HS-27A (cell line): Measurements from ENCODE around the gene EPB42.
A peak's percentile ranks its signal among the peaks of the same experiment; 100 is the strongest.
"Not testable (repeated sequence)": the region's sequence is repeated elsewhere in the genome, so short reads cannot be mapped to it uniquely, and the experiment has no call there.

Experiments
- DNase-seq: peaks from one replicate; pipeline ENCODE4 v3.0.0-alpha.2; 2012; ENCODE audit warnings: low read depth, missing footprints

EPB42 gene

GRCh38 chr15:43212299-43212698 is 8.5 kb downstream of the EPB42 start:
- DNase-seq: no peak

- no peak for DNase-seq
Observed at GRCh38 chr15:43211224-43211735, 9.5 kb downstream of the EPB42 start.

DNA sequence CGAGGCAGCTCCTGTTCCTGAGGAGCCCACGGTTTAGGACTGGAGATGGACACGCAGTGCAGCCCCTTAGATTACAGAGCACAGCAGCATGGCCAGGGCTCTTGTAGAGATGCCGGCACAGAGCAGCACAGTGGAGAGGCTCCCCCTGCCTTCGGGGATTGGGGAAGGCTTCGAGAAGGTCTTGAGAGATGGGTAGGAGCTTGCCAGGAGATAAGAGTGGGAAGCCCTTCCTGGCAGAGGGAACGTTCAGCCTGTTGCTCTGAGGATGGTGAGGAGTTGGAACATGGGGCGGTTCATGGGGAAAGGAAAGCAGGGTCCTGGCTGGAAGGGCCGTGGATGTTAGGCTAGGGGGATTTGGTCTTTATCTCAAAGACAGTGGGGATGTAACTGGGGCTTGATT is 10.0 kb downstream of the EPB42 start:
- no peak for DNase-seq

DNA sequence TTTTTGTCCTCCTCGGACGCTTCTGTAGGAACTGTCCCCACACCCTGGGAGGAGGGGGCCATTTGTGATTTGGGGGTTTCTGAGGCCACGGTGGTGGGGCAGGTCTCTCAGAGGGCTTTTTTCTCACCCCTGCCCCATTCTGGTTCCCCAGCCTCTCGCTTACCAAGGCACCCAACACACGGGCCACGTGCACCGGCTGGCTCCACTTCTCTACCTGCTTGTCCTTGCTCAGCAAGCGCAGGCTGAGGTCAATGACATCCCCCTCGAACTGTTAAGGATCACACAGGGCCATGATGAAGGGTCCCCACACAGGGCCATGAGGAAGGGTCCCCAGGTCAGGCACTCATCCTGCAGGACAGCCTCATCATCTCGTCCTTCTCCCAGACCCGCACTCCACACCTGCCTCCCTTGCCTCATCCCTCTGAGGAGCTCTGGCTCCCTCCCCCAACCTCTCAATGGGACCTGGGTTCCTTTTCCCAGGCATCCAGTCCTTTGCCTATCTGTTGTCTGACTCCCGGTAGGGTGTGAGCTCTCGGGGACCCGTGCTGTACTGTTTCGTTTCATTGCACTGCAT is 10.6 kb downstream of the EPB42 start:
- DNase-seq: no peak

DNA sequence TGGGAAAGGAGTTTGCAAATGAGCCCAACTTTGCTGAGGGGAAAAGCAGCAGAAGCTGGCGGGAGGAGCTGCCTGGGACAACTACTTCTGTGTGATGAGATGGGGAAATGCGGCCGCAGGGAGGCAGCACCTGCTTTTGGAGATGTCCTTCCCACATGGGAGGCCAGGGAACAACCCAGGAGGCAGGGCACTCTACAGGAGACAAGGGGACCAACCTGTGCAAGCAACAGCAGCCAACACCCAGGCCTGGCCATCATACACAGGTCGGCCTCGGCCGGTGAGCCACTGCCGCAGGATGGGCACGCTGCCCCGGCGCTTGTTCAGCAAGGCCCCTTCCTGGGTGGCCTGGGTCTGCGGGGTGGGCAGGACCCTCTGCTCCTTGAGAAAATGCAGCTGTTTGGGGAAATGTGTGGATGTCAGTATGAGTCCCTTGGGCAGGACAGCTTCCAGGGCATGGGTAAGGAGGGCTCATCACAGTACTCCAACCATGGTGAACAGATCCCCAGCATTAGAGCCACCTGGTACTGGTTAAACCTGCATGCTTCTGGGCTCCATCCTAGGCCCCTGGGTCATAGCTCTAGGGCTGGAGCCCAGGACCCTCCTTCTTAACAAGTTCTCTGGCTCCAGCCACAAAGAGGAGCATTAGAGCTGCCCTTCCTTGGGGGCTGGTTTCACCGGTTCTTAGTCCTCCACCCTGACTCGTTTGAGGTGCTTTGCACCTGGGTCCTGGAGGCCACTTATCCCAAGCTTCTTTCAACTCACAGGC is 11.6 kb downstream of the EPB42 start:
- no peak for DNase-seq

DNA sequence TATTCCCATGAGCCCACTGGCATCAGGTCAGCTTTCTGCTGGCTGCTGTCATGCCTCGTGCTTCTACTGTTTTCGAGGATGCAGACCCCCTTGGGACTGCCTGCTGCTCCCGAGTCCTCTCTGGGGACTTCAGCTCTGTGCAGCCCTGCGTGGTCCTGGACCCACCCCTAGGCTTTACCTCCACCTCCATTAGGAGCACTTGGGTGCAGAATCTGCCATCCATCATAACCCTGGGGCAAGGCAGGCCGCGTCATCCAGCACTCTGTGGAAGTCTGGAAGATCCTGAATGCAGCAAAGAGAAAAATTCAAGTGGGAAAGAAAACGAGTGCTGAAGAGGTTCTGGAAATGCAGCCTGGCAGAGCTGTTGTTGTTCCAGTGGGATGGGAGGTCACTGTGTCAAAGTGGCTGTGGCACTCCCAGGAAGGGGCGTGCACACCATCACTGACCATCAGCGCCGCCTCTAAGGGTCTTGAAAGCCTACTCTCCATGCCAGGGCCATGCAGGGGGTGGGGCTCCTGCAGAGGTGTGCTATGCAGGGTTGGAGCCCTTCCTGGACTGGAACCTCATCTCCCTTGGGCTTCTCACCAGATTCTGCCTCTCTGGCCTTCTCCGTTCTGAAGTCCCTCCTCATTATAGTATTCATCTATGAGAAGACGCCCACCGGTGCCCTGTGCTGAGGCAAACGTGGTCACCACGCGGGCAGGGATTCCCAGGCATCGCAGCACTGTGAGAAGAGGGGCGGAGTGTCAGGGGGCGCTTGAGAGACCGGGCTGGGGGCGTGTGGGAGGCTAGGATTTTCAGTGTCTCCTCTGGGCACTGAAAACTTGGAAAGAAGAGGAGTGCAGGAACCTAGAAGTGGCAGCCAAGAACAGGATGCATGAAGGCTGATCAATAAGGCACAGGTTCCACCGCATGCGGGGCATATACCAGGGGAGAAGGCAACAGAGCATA is 12.5 kb downstream of the EPB42 start:
- no peak for DNase-seq

- DNase-seq: no peak
Observed at GRCh38 chr15:43207024-43207423, 13.8 kb downstream of the EPB42 start.

DNA sequence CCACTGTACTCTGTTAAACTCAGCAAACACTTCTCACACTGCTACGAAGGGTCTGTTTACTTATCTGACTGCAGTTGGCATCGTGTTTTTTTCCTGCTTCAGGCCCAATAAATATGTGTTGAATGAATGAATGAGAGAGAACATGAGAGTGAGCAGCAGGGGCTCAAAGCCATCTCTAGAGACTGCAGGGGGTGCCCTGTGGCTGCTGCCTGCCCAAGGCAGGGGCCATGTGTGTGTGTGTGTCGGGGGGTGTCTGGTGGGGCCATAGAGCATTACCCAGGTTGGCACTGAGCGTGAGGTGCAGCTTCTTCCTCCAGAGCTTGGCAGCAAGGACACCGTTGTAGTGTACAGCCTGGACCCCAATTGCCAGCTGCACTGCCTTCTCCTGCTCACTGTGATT is 14.8 kb downstream of the EPB42 start:
- no peak for DNase-seq

GRCh38 chr15:43204016-43204901 is 16.6 kb downstream of the EPB42 start:
- DNase-seq: peak; percentile 29

DNA sequence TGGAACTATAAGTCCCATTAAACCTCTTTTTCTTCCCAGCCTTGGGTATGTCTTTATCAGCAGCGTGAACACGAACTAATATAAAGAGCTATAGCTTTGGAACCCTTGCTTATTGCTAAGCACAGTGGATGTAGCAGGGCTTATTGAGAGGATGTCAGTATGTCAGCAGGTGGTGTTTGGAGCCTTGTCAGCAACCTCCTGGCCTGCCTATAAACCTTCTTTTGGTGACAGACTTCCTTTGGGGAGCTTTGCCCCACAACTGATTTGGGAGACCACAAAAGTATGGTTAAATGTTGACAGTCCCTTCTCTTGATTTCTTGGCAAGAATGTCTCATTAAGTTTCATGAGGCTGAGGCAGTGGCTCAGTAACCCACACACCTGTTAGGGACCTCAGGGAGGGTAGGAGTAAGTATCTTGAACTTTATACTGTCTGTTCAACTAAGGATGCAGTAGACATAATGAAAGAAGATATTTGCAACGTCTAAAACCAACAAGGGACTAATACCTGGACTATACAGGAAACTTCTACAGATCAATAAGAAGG is 20.8 kb downstream of the EPB42 start:
- DNase-seq: no peak

DNA sequence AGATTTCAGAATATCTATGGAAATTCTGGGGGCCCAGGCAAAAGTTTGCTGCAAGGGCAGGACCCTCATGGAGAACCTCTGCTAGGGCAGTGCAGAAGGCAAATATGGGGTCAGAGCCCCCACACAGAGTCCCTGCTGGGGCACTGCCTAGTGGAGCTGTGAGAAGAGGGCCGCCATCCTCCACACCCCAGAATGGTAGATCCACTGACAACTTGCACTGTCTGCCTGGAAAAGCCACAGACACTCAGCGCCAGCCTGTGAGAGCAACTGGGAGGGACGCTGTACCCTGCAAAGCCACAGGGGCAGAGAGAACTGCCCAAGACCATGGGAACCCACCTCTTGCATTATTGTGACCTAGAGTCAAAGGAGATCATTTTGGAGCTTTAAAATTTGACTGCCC is 21.8 kb downstream of the EPB42 start:
- DNase-seq: no peak

DNA sequence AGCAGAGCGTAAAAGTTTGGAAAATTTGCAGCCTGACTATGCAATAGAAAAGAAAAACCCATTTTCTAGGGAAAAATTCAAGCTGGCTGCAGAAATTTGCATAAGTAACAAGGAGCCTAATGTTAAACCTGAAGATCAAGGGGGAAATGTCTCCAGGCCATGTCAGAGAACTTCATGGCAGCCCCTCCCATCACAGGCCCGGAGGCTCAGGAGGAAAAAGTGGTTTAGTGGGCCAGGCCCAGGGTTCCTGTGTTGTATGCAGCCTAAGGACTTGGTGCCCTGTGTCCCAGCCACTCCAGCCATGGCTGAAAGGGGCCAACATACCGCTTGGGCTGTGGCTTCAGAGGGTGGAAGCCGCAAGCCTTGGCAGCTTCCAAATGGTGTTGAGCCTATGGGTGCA is 22.3 kb downstream of the EPB42 start:
- DNase-seq: not testable (repeated sequence)

DNA sequence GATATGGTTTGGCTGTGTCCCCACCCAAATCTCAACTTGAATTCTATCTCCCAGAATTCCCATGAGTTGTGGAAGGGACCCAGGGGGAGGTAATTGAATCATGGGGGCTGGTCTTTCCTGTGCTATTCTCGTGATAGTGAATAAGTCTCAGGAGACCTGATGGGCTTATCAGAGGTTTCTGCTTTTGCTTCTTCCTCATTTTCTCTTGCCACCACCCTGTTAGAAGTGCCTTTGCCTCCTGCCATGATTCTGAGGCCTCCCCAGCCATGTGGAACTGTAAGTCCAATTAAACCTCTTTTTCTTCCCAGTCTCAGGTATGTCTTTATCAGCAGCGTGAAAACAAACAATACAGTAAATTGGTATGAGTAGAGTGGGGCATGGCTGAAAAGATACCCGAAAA is 23.0 kb downstream of the EPB42 start:
- DNase-seq: not testable (repeated sequence)

GRCh38 chr15:43196760-43197548 is 23.9 kb downstream of the EPB42 start:
- DNase-seq: no peak

GRCh38 chr15:43194795-43195194 is 26.0 kb downstream of the EPB42 start:
- no peak for DNase-seq

DNA sequence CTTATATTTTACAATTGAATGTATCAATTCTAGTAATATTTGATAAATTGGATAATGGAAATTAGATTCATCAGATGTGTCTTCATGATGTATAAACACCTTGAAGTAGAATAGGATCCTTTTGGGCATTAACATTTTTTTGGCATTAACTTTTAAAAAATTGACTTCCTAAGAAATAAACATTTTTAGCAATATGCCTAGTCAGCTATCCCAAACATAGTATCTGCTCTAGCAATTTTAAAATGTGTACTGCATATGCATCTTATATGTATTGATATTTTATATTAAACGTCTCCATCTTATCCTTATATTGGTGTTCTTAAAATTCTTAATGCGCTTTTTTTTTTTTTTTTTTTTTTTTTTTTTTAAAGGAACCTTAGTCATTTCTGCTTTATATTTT is 27.1 kb downstream of the EPB42 start:
- no peak for DNase-seq

GRCh38 chr15:43190178-43190577 is 30.6 kb downstream of the EPB42 start:
- DNase-seq: no peak

DNA sequence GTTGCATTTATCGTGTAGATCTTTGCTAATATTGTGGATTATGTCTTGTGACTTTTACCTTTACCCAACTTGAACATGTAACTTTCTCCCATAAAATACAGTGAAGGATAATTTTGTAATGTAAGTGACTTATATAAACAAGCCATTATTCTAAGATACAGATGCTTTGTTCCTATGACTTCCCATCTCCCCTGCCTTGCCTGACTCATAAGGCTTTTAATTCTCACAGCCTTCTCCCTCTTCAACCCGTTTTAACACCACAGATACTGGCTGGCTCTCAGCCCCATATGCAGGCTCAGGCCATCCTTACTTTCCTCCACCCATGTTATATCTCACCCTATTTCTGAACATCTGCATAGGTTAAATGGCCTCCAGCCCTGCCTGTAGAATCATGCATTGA is 31.5 kb downstream of the EPB42 start:
- DNase-seq: no peak

- no peak for DNase-seq
Observed at GRCh38 chr15:43187544-43188155, 33.2 kb downstream of the EPB42 start.

DNA sequence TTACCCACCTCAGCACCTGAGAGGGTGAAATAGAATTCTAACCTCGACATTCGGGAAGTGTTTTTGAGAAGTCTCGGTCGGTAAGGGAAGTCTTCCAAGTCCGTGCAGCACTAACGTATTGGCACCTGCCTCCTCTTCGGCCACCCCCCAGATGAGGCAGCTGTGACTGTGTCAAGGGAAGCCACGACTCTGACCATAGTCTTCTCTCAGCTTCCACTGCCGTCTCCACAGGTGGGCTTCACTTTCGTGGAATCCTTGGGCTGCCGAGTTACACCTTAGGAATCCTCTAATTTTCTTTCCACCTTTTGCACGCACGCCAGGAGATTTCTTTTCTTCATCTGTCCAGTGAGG is 34.8 kb downstream of the EPB42 start:
- no peak for DNase-seq
